Naive thymus-derived CD8-positive, alpha-beta T cell (primary cell): ENCODE data around the gene IFI6. TPM values are rescaled to one million over a fixed set of nuclear protein-coding genes. Genes with fewer than 3 reads are reported as not detected.
"Not testable (repeated sequence)": the region's sequence is repeated elsewhere in the genome, so short reads cannot be mapped to it uniquely, and the experiment has no call there.

ENCODE experiments used
- ATAC-seq, 2 donors: fragments of 150-1000 bp; cut with Tn5 transposase in 1 of 2; sonication (Bioruptor Pico), chemical (Tn5 transposase) in 1 of 2; 1 replicate in 1 of 2; 2 replicates in 1 of 2; pipeline ENCODE4 v1.10.0; 2021; ENCODE audit warnings: mild to moderate bottlenecking in 2 of 2, moderate library complexity in 2 of 2
- POLR2A ChIA-PET: fragments of 350-600 bp; sonication (Branson Sonifier 250); formaldehyde crosslinking; loops from one replicate; lab custom pipeline; 2021; ENCODE audit warnings: antibody characterized with exemption; lab: Charles Lee
- DNase-seq, 10 donors: peaks; one replicate each; pipeline versions ENCODE4 v3.0.0 to v3.0.0-alpha.2; 2020 to 2022
- H3K27ac Mint-ChIP-seq, 10 donors: one replicate each; pipeline ENCODE4 v1.8.0; 2020 to 2022; ENCODE audit warnings: mild to moderate bottlenecking in 10 of 10, mixed read lengths in 10 of 10, moderate library complexity in 4 of 10, inconsistent platforms in 1 of 10
- H3K27me3 Mint-ChIP-seq, 5 donors: one replicate each; pipeline ENCODE4 v1.8.0; 2021 to 2022; ENCODE audit warnings: mixed read lengths in 5 of 5
- H3K36me3 Mint-ChIP-seq, 3 donors: one replicate each; pipeline ENCODE4 v1.8.0; 2020 to 2022; ENCODE audit warnings: mixed read lengths in 3 of 3, mild to moderate bottlenecking in 2 of 3, inconsistent platforms in 1 of 3
- H3K4me1 Mint-ChIP-seq, 4 donors: one replicate each; pipeline ENCODE4 v1.8.0; 2021 to 2022; ENCODE audit warnings: mixed read lengths in 4 of 4
- H3K4me3 Mint-ChIP-seq, 10 donors: one replicate each; pipeline ENCODE4 v1.8.0; 2020 to 2022; ENCODE audit warnings: mild to moderate bottlenecking in 10 of 10, mixed read lengths in 10 of 10, moderate library complexity in 6 of 10, inconsistent platforms in 1 of 10
- H3K9me3 Mint-ChIP-seq, 9 donors: one replicate each; pipeline ENCODE4 v1.8.0; 2020 to 2022; ENCODE audit warnings: mixed read lengths in 9 of 9, mild to moderate bottlenecking in 3 of 9, inconsistent platforms in 1 of 9, moderate library complexity in 1 of 9
- polyA plus RNA-seq, 3 donors: library from polyadenylated mRNA; unstranded; fragments of 300-500 nt; fragmentation: Illumina TruSeq; gene quantifications; one replicate each; pipeline ENCODE4 v1.2.3, GENCODE V29; 2021
- total RNA-seq, 8 experiments: library from RNA in 2 of 8; stranded (reverse) in 2 of 8; gene quantifications; one replicate each; pipeline ENCODE4 v1.2.3 and lab custom pipeline; 2021 to 2026

Gene IFI6
- total and polyA plus RNA-seq, 5 experiments from 2014 or later: 23.3 to 171 (median 145) TPM

DNA sequence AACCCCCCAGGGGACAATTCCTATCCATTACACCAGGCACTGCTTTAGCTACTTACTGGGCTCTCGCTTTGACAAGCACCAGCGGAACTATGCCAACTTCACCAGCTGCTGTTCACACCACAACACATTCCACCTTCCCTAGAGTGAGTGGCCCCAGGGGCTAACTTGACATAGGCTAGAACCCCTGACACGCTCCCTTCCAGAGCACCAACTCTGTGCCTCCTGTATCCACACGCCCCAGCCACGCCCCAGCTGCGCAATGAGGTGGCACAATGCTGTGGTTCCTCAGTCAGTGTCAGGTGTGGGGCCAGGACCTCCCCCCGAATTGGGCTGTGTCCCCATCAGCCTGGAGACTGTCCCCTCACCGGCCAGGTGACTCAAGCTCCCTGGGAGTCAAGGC, 25.3 kb downstream of the IFI6 start:
- ATAC-seq (no peak), DNase-seq (no peak)
- Mint-ChIP-seq H3K27me3 (no peaks in the 10 kb centered on the region), H3K27ac (peak overlapping the region in 1 of 10 donors; percentile 40), H3K4me1 (peaks cover 21 to 41% (median 29%) of the 10 kb centered on the region in 4 donors), H3K9me3 (no peaks in the 10 kb centered on the region), H3K4me3 (peak overlapping the region in 1 of 10 donors; percentile 3), H3K36me3 (no peaks in the 10 kb centered on the region)
- POLR2A ChIA-PET: interaction anchor here (0.9 to 5.0 kb wide), 2 partner anchors 11 to 15 kb away, joined by 3 to 65 read pairs; no protein-coding TSS in a partner anchor

DNA sequence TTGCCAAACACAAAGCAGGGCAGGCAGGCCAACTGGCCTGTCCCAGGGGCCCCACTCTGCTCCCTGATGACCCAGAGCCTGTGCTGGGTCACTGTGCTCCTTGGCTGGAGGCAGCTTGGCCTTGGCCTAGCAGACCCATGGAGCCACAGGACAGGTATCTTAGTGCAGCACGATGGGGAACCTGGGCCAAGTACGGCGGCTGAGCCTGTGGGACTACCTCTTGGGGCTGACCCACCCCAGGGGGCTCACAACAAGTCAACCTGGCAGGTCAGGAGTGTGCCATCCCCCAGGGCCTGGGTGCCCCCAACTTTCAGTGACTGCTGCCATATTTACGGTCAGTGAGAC, 26.9 kb downstream of the IFI6 start:
- Mint-ChIP-seq H3K9me3 (no peaks in the 10 kb centered on the region), H3K27ac (peak overlapping the region in 2 of 10 donors; percentile 9 to 43), H3K4me3 (no peak overlapping the region), H3K36me3 (no peaks in the 10 kb centered on the region), H3K4me1 (peaks cover 14 to 30% (median 21%) of the 10 kb centered on the region in 4 donors), H3K27me3 (no peaks in the 10 kb centered on the region)
- DNase-seq (no peak), ATAC-seq (no peak)
- POLR2A ChIA-PET: interaction anchor here (0.6 to 5.0 kb wide), 7 partner anchors 10 to 28 kb away, joined by 3 to 65 read pairs (median 4); no protein-coding TSS in a partner anchor

DNA sequence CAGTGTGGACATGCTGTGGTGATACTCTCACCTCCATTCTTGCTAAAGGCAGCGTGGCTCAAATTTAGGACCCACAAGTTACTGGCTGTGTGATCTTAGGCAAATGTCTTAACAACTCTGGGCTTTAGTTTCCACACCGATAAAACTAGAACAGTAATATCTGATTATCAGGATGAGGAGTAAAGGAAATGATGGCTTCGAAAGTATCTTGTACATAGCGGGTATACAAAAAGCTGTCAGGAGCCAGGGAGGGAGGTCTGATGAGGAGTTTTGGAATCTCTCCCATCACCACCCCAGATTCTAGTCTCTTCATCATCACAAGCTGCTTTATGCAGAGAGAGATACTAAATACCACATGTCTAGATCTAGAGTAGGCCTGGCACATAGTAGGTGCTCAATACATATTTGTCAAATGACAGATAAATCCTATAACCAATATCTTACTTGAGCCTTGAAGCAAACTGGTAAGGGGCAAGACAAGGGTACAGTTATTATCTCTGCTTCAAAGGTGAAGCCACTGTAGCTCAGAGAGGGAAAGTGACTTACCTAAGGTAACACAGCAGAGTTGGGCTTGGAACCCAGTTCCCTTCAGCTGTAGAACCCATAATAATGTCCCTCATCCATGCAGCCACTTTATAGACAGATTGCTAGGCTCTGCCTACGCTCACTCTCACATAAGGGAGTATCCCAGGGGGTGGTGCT, 27.5 kb downstream of the IFI6 start:
- DNase-seq (no peak), ATAC-seq (no peak)
- Mint-ChIP-seq H3K4me3 (no peak overlapping the region), H3K36me3 (no peaks in the 10 kb centered on the region), H3K27ac (peak overlapping the region; percentile 25 to 89 (median 73)), H3K27me3 (no peaks in the 10 kb centered on the region), H3K9me3 (no peaks in the 10 kb centered on the region), H3K4me1 (peaks cover 14 to 30% (median 20%) of the 10 kb centered on the region in 4 donors)
- POLR2A ChIA-PET: interaction anchor here (0.6 to 5.0 kb wide), 10 partner anchors 10 to 36 kb away, joined by 3 to 65 read pairs (median 4); no protein-coding TSS in a partner anchor

DNA sequence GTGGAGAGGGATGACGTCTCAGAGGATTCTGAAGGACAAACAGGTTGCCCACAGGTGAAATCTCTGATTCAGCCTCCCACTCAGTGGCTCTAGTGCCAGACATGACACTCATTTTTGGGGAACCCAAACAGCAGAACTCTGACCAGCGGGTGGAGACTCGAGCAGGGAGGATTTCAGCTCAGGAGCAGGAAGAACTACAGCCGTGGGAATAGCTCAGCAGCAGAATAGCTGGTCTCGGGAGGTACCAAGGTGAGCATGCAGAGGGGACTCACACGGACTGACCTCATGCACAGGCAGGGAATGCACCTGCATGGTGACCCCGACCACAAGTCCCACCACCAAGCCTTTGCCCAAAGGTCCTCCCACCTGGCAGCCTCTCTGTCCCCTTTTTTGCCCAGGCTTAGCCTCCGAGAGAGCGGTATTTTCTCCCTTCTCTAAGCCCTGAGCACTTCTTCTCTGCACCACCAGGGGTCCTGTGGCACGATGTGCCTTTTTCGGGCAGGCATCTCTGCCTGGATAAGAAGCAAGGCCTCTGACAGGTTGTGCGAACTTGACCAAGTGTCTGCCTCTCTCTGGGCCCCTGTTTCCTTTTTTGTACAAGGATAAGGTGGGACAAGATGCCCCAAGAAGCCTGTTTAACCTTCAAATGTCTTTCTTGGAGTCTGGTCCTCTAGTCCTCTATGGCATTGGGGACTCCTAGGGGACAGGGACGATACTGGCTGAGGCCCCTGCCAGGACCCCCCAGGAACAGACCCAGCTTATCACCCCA, 28.2 kb downstream of the IFI6 start:
- Mint-ChIP-seq H3K27me3 (no peaks in the 10 kb centered on the region), H3K36me3 (no peaks in the 10 kb centered on the region), H3K4me3 (peak overlapping the region in 2 of 10 donors; percentile 8 to 27), H3K9me3 (no peaks in the 10 kb centered on the region), H3K4me1 (peaks cover 14 to 30% (median 23%) of the 10 kb centered on the region in 4 donors), H3K27ac (peak overlapping the region; percentile 25 to 89 (median 74))
- ATAC-seq (peak; percentile 99 to 100), DNase-seq (peak; percentile 51 to 87 (median 68))
- POLR2A ChIA-PET: interaction anchor here (0.6 to 5.0 kb wide), 9 partner anchors 11 to 36 kb away, joined by 3 to 65 read pairs (median 3); no protein-coding TSS in a partner anchor

DNA sequence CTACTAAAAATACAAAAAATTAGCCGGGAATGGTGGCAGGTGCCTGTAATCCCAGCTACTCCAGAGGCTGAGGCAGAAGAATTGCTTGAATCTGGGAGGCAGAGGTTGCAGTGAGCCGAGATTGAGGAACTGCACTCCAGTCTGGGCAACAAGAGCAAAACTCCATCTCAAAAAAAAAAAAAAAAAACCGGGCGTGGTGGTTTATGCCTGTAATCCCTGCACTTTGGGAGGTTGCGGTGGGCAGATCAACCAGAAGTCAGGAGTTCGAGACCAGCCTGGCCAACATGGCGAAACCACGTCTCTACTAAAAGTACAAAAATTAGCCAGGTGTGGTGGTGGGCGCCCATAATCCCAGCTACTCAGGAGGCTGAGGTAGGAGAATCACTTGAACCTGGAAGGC, 31.5 kb downstream of the IFI6 start:
- H3K4me1 Mint-ChIP-seq: peaks cover 17 to 50% (median 39%) of the 10 kb centered on the region in 4 donors
- H3K9me3 Mint-ChIP-seq, H3K27me3 Mint-ChIP-seq, DNase-seq, H3K36me3 Mint-ChIP-seq, H3K4me3 Mint-ChIP-seq, H3K27ac Mint-ChIP-seq, ATAC-seq: not testable (repeated sequence)
- POLR2A ChIA-PET: interaction anchor here (0.6 to 1.5 kb wide), 3 partner anchors 10 to 64 kb away, joined by 3 to 5 read pairs (median 4); no protein-coding TSS in a partner anchor

DNA sequence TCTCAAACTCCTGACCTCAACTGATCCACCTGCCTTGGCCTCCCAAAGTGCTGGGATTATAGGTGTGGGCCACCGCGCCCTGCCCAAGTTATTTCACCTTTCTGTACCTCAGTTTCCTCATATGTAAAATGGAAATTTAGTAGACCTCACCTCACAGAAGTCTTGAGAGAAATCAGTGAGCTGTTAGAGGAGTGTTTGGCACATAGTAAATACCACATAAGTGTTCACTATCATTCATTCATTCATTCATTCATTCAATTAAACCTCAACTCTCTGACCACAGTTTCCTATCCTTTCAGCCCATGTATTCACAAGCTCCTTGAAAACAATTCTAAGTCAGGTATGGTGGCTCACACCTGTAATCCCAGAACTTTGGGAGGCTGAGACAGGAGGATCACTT, 33.2 kb downstream of the IFI6 start:
- Mint-ChIP-seq H3K9me3 (no peaks in the 10 kb centered on the region), H3K4me3 (no peak overlapping the region), H3K4me1 (peaks cover 16 to 53% (median 41%) of the 10 kb centered on the region in 4 donors), H3K27ac (peak overlapping the region in 3 of 10 donors; percentile 8 to 66 (median 51)), H3K27me3 (no peaks in the 10 kb centered on the region), H3K36me3 (no peaks in the 10 kb centered on the region)
- ATAC-seq: no peak
- POLR2A ChIA-PET: interaction anchor here (0.6 to 1.5 kb wide), 6 partner anchors 8 to 242 kb away, joined by 3 to 7 read pairs (median 4); no protein-coding TSS in a partner anchor
- DNase-seq: no peak

DNA sequence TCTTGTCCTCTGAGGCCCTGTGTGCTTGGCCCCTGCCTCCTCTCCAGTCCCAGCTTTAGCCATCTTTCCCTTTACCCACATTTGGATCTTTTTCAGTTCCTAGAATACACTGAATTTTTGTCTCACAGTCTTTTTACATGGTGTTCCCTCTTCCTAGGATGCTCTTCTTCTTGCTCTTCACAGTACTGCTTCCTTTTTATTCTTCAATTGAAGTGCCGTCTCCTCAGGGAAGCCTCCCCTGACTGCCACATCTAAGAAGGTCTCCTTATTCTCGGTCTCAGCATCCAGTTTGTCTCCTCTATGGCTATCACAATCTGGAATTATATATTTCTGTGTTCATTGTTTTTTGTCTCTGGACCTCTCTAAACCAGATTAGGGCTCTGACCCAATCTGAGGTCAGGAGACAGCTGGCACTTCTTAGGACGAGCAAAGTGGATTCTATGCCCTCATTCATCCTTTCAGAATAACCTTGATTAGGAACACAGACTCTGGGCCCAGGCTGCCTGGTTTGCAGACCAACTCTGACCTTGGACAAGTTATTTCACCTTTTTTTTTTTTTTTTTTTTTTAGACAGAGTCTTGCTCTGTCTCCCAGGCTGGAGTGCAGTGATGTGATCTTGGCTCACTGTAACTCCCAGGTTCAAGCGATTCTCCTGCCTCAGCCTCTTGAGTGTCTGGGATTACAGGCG, 33.8 kb downstream of the IFI6 start:
- Mint-ChIP-seq H3K27ac (peak overlapping the region; percentile 2 to 66 (median 48)), H3K36me3 (no peaks in the 10 kb centered on the region), H3K27me3 (no peaks in the 10 kb centered on the region), H3K4me1 (peaks cover 16 to 53% (median 41%) of the 10 kb centered on the region in 4 donors), H3K9me3 (no peaks in the 10 kb centered on the region), H3K4me3 (peak overlapping the region in 1 of 10 donors; percentile 10)
- ATAC-seq (no peak), DNase-seq (no peak)
- POLR2A ChIA-PET: interaction anchor here (0.6 to 1.1 kb wide), 5 partner anchors 11 to 241 kb away, joined by 3 to 7 read pairs (median 4); no protein-coding TSS in a partner anchor

DNA sequence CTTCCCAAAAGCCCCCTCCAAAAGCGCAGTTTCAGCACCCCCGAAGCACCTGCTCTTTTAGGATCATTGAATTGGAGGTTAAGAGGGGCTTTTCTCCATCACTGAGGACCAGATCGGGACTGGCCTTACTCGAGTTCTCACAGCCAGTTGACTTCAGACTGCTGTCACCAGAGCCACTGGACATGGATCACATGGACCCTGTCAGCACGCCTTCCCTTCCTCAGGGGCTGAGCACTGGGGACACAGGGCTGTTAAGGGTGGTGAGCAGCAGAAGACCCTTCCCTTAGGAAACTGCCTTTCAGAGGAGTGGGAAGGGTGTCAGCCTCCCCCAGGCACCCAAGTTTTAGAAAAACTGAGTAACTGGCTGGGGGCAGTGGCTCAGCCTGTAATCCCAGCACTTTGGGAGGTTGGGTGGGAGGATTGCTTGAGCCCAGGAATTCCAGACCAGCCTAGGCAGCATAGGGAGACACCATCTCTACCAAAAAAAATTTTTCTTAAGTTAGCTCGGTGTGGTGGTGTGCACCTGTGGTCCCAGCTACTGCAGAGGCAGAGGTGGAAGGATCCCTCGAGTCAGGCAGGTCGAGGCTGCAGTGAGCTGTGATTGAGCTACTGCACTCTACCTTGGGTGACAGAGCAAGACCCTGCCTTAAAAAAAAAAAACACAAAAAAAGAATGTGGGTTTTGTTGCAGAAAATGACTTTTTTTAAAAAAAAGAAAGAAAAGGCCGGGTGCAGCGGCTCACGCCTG, 36.4 kb downstream of the IFI6 start:
- Mint-ChIP-seq H3K4me1 (peaks cover 33 to 77% (median 67%) of the 10 kb centered on the region in 4 donors), H3K36me3 (no peaks in the 10 kb centered on the region)

DNA sequence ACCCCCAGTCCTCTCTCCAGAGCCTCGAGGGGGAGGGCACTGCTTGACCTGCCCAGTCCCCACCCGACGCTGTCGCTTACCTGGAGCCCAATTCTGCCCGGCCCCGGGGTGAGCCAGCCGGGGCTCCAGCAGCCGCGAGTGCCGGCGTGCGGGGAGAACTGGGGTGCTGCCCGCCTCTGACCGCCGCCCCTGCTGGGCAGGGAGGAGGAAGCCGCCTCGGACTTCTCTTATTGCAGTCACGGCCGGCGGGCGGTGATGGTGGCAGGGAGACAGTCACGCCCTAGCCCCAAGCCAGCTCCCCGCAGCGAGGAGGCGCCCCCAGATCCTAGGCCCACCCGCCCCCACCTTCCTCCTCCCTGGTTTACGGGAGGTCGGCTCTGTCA, 37.0 kb downstream of the IFI6 start, which contains the start of gene FGR:
Gene FGR (minus strand): TSS at position 201 of the 383 bp plus-strand sequence. CDS start 11,269 bp downstream, outside the sequence.
- peaks cover 33 to 79% (median 69%) of the 10 kb centered on the region in 4 donors for H3K4me1 Mint-ChIP-seq
- H3K4me3 Mint-ChIP-seq: peak within 1 kb of the TSS; percentile 56 to 82 (median 72)
- H3K27me3 Mint-ChIP-seq: no peaks in the 10 kb centered on the region
- H3K27ac Mint-ChIP-seq: peak within 1 kb of the TSS; percentile 22 to 93 (median 74)
- no peaks in the 10 kb centered on the region for H3K36me3 Mint-ChIP-seq
- POLR2A ChIA-PET: interaction anchor here (1.2 kb wide), 1 partner anchor 21 kb away, joined by 3 read pairs; no protein-coding TSS in a partner anchor
- DNase-seq: no peak
- no peaks in the 10 kb centered on the region for H3K9me3 Mint-ChIP-seq
- ATAC-seq: no peak

More for the DNA sequence above, 36.4 kb downstream of the IFI6 start:
- no peaks in the 10 kb centered on the region for H3K9me3 Mint-ChIP-seq
- DNase-seq: no peak
- no peak for ATAC-seq
- H3K27me3 Mint-ChIP-seq: no peaks in the 10 kb centered on the region
- peak overlapping the region in 8 of 10 donors; percentile 33 to 82 (median 56) for H3K4me3 Mint-ChIP-seq
- H3K27ac Mint-ChIP-seq: peak overlapping the region in 6 of 10 donors; percentile 24 to 81 (median 71)
- POLR2A ChIA-PET: interaction anchor here (0.6 to 1.2 kb wide), 3 partner anchors 11 to 25 kb away, joined by 3 to 5 read pairs (median 3); no protein-coding TSS in a partner anchor

DNA sequence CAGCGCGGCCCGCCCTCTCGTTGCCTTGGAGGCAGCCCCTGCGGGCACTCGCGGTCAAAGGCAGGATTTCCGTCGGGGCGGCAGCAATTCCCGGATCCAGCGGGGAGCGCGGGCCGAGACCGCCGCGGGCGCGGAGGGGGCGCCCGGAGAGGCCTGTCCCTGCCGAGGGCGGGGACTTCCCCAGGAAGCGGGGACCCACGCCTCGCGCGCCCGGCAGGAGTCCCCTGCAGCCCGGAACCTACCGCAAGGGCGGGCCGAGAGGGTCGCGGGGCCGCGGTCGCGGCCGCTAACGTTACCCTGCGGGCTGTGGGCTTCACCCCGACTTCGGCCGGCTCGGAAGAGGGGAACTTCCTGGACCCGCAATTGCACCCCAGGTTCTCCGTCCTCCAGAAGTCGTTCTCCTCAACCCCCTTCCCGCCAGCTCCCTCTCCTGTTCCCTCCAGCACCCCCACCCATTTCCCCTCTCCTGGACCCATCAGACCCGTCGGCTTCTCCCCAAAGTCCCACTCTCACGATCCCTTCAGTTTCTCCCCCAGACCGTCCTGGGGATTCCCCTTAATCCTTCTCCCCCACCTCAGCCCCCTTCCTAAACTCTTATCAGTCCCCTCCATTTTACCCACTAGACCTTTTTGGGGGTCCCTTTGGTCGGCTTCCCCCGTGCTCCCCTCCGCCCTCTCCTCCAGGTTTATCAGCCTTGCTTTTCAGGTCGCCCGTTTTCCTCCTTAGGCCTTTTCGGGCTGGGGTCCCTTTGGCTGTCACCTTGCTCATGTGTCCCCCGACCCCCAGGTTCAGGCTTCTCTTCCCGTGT, 37.6 kb downstream of the IFI6 start:
- ATAC-seq: peak; percentile 49 to 56
- no peaks in the 10 kb centered on the region for H3K9me3 Mint-ChIP-seq
- H3K27me3 Mint-ChIP-seq: no peaks in the 10 kb centered on the region
- POLR2A ChIA-PET: interaction anchor here (1.2 kb wide), 1 partner anchor 21 kb away, joined by 3 read pairs; no protein-coding TSS in a partner anchor
- H3K36me3 Mint-ChIP-seq: no peaks in the 10 kb centered on the region
- peak overlapping the region; percentile 56 to 82 (median 72) for H3K4me3 Mint-ChIP-seq
- H3K4me1 Mint-ChIP-seq: peaks cover 33 to 83% (median 73%) of the 10 kb centered on the region in 4 donors
- peak overlapping the region; percentile 22 to 84 (median 70) for H3K27ac Mint-ChIP-seq
- DNase-seq: peak in 6 of 10 donors; percentile 36 to 47 (median 42)
